H9 (cell line): ENCODE measurements around the gene ASPSCR1. TPM values are rescaled to one million over a fixed set of nuclear protein-coding genes. Genes with fewer than 3 reads are reported as not detected.

Source experiments
- DNase-seq: peaks from one replicate; pipeline ENCODE4 v3.0.0-alpha.2; 2017
- H2AFZ ChIP-seq: one replicate; pipeline ENCODE4 v1.6.1; 2013; ENCODE audit warnings: mild to moderate bottlenecking, low read length, control low read depth, moderate library complexity
- H2AK5ac ChIP-seq: 2 replicates; pipeline ENCODE4 v1.6.1; 2013; ENCODE audit warnings: low read length, control low read depth, mixed read lengths; ENCODE audit not compliant: insufficient read length
- H2BK120ac ChIP-seq: one replicate; pipeline ENCODE4 v1.6.1; 2013; ENCODE audit warnings: low read depth, mild to moderate bottlenecking, low read length, control low read depth, inconsistent platforms; ENCODE audit not compliant: poor library complexity, severe bottlenecking
- H2BK12ac ChIP-seq: 2 replicates; pipeline ENCODE4 v1.6.1; 2013; ENCODE audit warnings: low read length, control low read depth, mixed read lengths, low read depth; ENCODE audit not compliant: insufficient read length
- H2BK15ac ChIP-seq: 2 replicates; pipeline ENCODE4 v1.6.1; 2013; ENCODE audit warnings: low read depth, low read length, control low read depth
- H2BK20ac ChIP-seq: one replicate; pipeline ENCODE4 v1.6.1; 2013; ENCODE audit warnings: low read depth, mild to moderate bottlenecking, low read length, control low read depth, inconsistent platforms; ENCODE audit not compliant: poor library complexity, severe bottlenecking
- H2BK5ac ChIP-seq: 2 replicates; pipeline ENCODE4 v1.6.1; 2013; ENCODE audit warnings: low read length, control low read depth, mixed read lengths; ENCODE audit not compliant: insufficient read length
- H3K14ac ChIP-seq: 2 replicates; pipeline ENCODE4 v1.6.1; 2013; ENCODE audit warnings: low read length, control low read depth; ENCODE audit not compliant: insufficient read depth
- H3K18ac ChIP-seq: 2 replicates; pipeline ENCODE4 v1.6.1; 2013; ENCODE audit warnings: low read depth, mild to moderate bottlenecking, mixed read lengths, low read length, control low read depth; ENCODE audit not compliant: insufficient read length
- H3K23ac ChIP-seq: 2 replicates; pipeline ENCODE4 v1.6.1; 2013; ENCODE audit warnings: low read length, control low read depth, mixed read lengths, low read depth; ENCODE audit not compliant: insufficient read length
- H3K23me2 ChIP-seq: 2 replicates; pipeline ENCODE4 v1.6.1; 2013; ENCODE audit warnings: low read depth, mild to moderate bottlenecking, mixed read lengths, low read length, control low read depth; ENCODE audit not compliant: insufficient read length, poor library complexity, severe bottlenecking
- H3K27ac ChIP-seq: 2 replicates; pipeline ENCODE4 v1.5.1; 2013; ENCODE audit warnings: low read length, control low read depth, mixed read lengths, low read depth; ENCODE audit not compliant: insufficient read length
- H3K27me3 ChIP-seq: 2 replicates; pipeline ENCODE4 v1.6.1; 2013; ENCODE audit warnings: low read length, control low read depth, inconsistent platforms; ENCODE audit not compliant: insufficient read depth
- H3K4ac ChIP-seq: 2 replicates; pipeline ENCODE4 v1.6.1; 2013; ENCODE audit warnings: low read depth, mild to moderate bottlenecking, control low read depth, inconsistent platforms, low read length, moderate library complexity
- H3K4me1 ChIP-seq: 2 replicates; pipeline ENCODE4 v1.6.1; 2013; ENCODE audit warnings: low read length, control low read depth, inconsistent platforms; ENCODE audit not compliant: insufficient read depth
- H3K4me2 ChIP-seq: 2 replicates; pipeline ENCODE4 v1.6.1; 2013; ENCODE audit warnings: low read length, control low read depth, mixed read lengths; ENCODE audit not compliant: insufficient read length, insufficient read depth
- H3K56ac ChIP-seq: 2 replicates; pipeline ENCODE4 v1.6.1; 2013; ENCODE audit warnings: low read depth, mild to moderate bottlenecking, mixed read lengths, low read length, control low read depth; ENCODE audit not compliant: insufficient read length
- H3K79me1 ChIP-seq: 2 replicates; pipeline ENCODE4 v1.6.1; 2013; ENCODE audit warnings: low read depth, mild to moderate bottlenecking, moderate library complexity, low read length, control low read depth, inconsistent platforms; ENCODE audit not compliant: insufficient read depth, poor library complexity, severe bottlenecking
- H3K79me2 ChIP-seq: 2 replicates; pipeline ENCODE4 v1.6.1; 2013; ENCODE audit warnings: low read length, control low read depth, inconsistent platforms; ENCODE audit not compliant: insufficient read depth
- H3K9ac ChIP-seq: 2 replicates; pipeline ENCODE4 v1.6.1; 2013; ENCODE audit warnings: low read length, control low read depth, mixed read lengths; ENCODE audit not compliant: insufficient read length; ENCODE audit errors: extremely low read depth
- H3K9me3 ChIP-seq: one replicate; pipeline ENCODE4 v1.6.1; 2013; ENCODE audit warnings: low read depth, low read length, inconsistent platforms; ENCODE audit not compliant: control insufficient read depth
- H3T11ph ChIP-seq: one replicate; pipeline ENCODE4 v1.6.1; 2013; ENCODE audit warnings: mild to moderate bottlenecking, low read length, control low read depth, inconsistent platforms
- H4K20me1 ChIP-seq: one replicate; pipeline ENCODE4 v1.6.1; 2013; ENCODE audit not compliant: control insufficient read depth, insufficient read length, insufficient read depth
- H4K5ac ChIP-seq: 2 replicates; pipeline ENCODE4 v1.6.1; 2013; ENCODE audit warnings: low read depth, mild to moderate bottlenecking, mixed read lengths, low read length, control low read depth; ENCODE audit not compliant: insufficient read length
- H4K8ac ChIP-seq: replicated peaks from 2 replicates; pipeline ENCODE4 v1.6.1; 2013; ENCODE audit warnings: low read length, control low read depth, mixed read lengths, low read depth; ENCODE audit not compliant: insufficient read length
- H4K91ac ChIP-seq: 2 replicates; pipeline ENCODE4 v1.6.1; 2013; ENCODE audit warnings: low read depth, mild to moderate bottlenecking, moderate library complexity, mixed read lengths, low read length, control low read depth; ENCODE audit not compliant: insufficient read length
- H3K27ac Mint-ChIP-seq, 3 experiments: 2 replicates in 2 of 3; 3 replicates in 1 of 3; pipeline ENCODE4 v1.8.0; 2020 to 2021; ENCODE audit warnings: mixed read lengths in 3 of 3, mild to moderate bottlenecking in 1 of 3, moderate library complexity in 1 of 3
- H3K27me3 Mint-ChIP-seq: 2 replicates; pipeline ENCODE4 v1.8.0; 2021; ENCODE audit warnings: low read depth, mild to moderate bottlenecking, moderate library complexity, mixed read lengths
- H3K36me3 Mint-ChIP-seq, 3 experiments: 2 replicates in 2 of 3; 3 replicates in 1 of 3; pipeline ENCODE4 v1.8.0; 2020 to 2021; ENCODE audit warnings: low read depth in 3 of 3, mixed read lengths in 3 of 3; ENCODE audit not compliant: insufficient read depth in 1 of 3
- H3K4me1 Mint-ChIP-seq, 2 experiments: 2 replicates each; pipeline ENCODE4 v1.8.0; 2020; ENCODE audit warnings: mixed read lengths in 2 of 2
- H3K4me3 Mint-ChIP-seq, 2 experiments: 2 replicates in 1 of 2; 3 replicates in 1 of 2; pipeline ENCODE4 v1.8.0; 2020 to 2021; ENCODE audit warnings: mild to moderate bottlenecking in 2 of 2, mixed read lengths in 2 of 2, moderate library complexity in 1 of 2
- H3K9me3 Mint-ChIP-seq, 2 experiments: 2 replicates in 1 of 2; 3 replicates in 1 of 2; pipeline ENCODE4 v1.8.0; 2020; ENCODE audit warnings: mild to moderate bottlenecking in 2 of 2, mixed read lengths in 2 of 2, moderate library complexity in 1 of 2
- WGBS: extraction: QIAGEN DNeasy Blood & Tissue Kit; methylation state at CpG from one replicate; pipeline ENCODE4 v1.1.7; 2013; ENCODE audit warnings: missing lambda C conversion rate, low lambda C conversion rate, mixed read lengths; ENCODE audit not compliant: insufficient read length; ENCODE audit errors: extremely low coverage; 5-methylcytosine and 5-hydroxymethylcytosine counted together
- total RNA-seq: library from RNA; stranded (reverse); gene quantifications from 2 replicates; pipeline ENCODE4 v1.2.1, GENCODE V29; 2021
- TF ChIP-seq, protein P1 (sequence below): fragments of 200-600 bp; sonication (generic); conservative IDR thresholded peaks from 3 replicates; pipeline ENCODE4 v1.8.0; 2021; ENCODE audit warnings: antibody characterized with exemption, mild to moderate bottlenecking

Gene ASPSCR1
- total RNA-seq, 1 experiment from 2014 or later: 50.9 TPM

DNA sequence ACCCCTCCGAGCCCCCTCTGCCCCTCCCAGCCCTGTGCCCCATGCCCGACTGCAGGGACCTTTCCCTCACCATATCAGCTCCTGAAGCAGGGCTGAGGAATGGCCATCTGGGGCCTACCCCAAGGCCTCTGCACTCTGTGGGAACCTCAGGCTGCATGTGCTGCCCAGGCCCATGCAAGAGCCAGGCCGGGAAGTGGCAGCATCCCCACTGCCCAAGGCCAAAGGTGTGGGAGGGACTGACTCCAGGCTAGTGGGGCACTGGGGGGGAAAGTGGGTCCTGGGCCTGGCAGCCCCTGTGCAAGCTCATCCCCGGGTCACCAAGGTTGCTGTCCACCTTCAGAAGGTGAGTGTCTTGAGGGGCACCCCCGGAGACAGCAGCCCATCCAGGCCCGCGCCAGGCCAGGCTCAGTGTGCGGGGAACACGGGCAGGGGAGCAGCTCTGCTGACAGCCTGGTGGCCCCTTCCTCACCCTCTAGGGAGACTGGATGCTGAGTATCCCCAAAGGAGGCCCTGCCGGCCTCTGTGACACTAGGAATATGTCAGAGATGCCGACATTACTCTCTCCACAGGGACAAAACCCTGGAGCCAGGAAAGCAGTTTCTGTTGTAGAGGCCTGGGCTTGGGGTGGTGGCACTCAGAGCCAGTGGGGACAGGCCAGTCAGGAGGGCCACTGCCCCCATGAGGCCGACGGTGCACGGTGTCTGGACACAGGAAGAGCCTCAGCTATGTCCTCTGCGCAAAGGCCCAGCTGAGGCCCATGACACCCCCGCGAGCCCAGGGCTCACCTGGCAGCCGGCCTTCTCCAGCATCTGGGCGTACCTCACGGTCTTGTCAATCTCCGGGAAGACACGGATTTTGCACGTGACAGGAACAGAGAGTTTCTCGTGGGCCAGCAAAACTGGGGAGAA, 84.9 kb downstream of the ASPSCR1 start:
- no peaks in the 10 kb centered on the region for H3K79me1 ChIP-seq
- H3K9me3 Mint-ChIP-seq: no peaks in the 10 kb centered on the region; a peak in 1 of 5 replicates
- TF ChIP-seq, protein P1, sequence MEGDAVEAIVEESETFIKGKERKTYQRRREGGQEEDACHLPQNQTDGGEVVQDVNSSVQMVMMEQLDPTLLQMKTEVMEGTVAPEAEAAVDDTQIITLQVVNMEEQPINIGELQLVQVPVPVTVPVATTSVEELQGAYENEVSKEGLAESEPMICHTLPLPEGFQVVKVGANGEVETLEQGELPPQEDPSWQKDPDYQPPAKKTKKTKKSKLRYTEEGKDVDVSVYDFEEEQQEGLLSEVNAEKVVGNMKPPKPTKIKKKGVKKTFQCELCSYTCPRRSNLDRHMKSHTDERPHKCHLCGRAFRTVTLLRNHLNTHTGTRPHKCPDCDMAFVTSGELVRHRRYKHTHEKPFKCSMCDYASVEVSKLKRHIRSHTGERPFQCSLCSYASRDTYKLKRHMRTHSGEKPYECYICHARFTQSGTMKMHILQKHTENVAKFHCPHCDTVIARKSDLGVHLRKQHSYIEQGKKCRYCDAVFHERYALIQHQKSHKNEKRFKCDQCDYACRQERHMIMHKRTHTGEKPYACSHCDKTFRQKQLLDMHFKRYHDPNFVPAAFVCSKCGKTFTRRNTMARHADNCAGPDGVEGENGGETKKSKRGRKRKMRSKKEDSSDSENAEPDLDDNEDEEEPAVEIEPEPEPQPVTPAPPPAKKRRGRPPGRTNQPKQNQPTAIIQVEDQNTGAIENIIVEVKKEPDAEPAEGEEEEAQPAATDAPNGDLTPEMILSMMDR: no peak; the same call in 2 of the 3 replicates
- H3K4me2 ChIP-seq: no peak overlapping the region
- no peak overlapping the region for H3K9ac ChIP-seq
- no peak overlapping the region for H3K56ac ChIP-seq
- no peak overlapping the region for H3K23ac ChIP-seq
- H3K9me3 ChIP-seq: no peaks in the 10 kb centered on the region
- H4K91ac ChIP-seq: no peak overlapping the region
- H3K36me3 Mint-ChIP-seq: peaks cover 4 to 23% (median 21%) of the 10 kb centered on the region in 3 experiments
- H3K4me1 ChIP-seq: no peaks in the 10 kb centered on the region
- no peak overlapping the region for H3K14ac ChIP-seq
- H3K79me2 ChIP-seq: no peaks in the 10 kb centered on the region
- no peak overlapping the region for H3T11ph ChIP-seq
- H4K8ac ChIP-seq: no peak overlapping the region
- H2AFZ ChIP-seq: no peak overlapping the region
- H3K27me3 Mint-ChIP-seq: peaks cover 4% of the 10 kb centered on the region; the same call in 1 of the 2 replicates
- no peak overlapping the region for H2BK5ac ChIP-seq
- H3K4ac ChIP-seq: no peak overlapping the region
- no peak overlapping the region for H4K5ac ChIP-seq
- H4K20me1 ChIP-seq: no peaks in the 10 kb centered on the region
- H3K4me3 Mint-ChIP-seq: peak overlapping the region in 1 of 2 experiments; percentile 15; a peak in 1 of 5 replicates
- no peak overlapping the region for H2BK20ac ChIP-seq
- no peak overlapping the region for H3K18ac ChIP-seq
- H3K23me2 ChIP-seq: peaks cover 15% of the 10 kb centered on the region
- no peak overlapping the region for H2BK12ac ChIP-seq
- H3K27me3 ChIP-seq: no peaks in the 10 kb centered on the region
- H3K4me1 Mint-ChIP-seq: peaks cover 4 to 5% of the 10 kb centered on the region in 2 experiments
- H2BK120ac ChIP-seq: no peak overlapping the region
- H3K27ac ChIP-seq: no peak overlapping the region
- WGBS: no CpG with 5 or more reads among the region's 24 CpGs
- H2BK15ac ChIP-seq: no peak overlapping the region
- no peak overlapping the region for H2AK5ac ChIP-seq
- H3K27ac Mint-ChIP-seq: no peak overlapping the region
- no peak for DNase-seq
